Motor neuron (in vitro differentiated cells): Measurements from ENCODE around the gene CCDC171. TPM values are rescaled to one million over a fixed set of nuclear protein-coding genes. Genes with fewer than 3 reads are reported as not detected.

Experiments used
- ATAC-seq, 8 experiments: fragments of 200-7000 bp; cut with Tn5 transposase; replicated peaks in 6 of 8; 2 replicates each; pipeline ENCODE4 v1.8.0; 2021; ENCODE audit warnings: mild to moderate bottlenecking in 8 of 8, moderate library complexity in 8 of 8
- H3K27ac ChIP-seq, 2 donors: fragments of 250-450 bp; sonication (Bioruptor Pico); 2 replicates each; pipeline ENCODE4 v1.9.0; 2021; ENCODE audit warnings: antibody characterized with exemption in 2 of 2, mild to moderate bottlenecking in 2 of 2, moderate library complexity in 1 of 2
- H3K4me1 ChIP-seq, 2 donors: fragments of 250-450 bp; sonication (Bioruptor Pico); replicated peaks in 1 of 2; 2 replicates each; pipeline ENCODE4 v1.6.1; 2021; ENCODE audit warnings: antibody characterized with exemption in 2 of 2, mild to moderate bottlenecking in 2 of 2, moderate library complexity in 1 of 2
- H3K4me3 ChIP-seq, 5 donors: fragments of 250-450 bp; sonication (Bioruptor Pico); 2 replicates each; pipeline ENCODE4 v1.9.0; 2021; ENCODE audit warnings: antibody characterized with exemption in 5 of 5, mild to moderate bottlenecking in 5 of 5, moderate library complexity in 4 of 5
- WGBS, 10 experiments: fragments of 450-650 bp; shearing (Covaris generic); methylation state at CpG; one replicate each; pipeline ENCODE4 v1.0.0; 2022; 5-methylcytosine and 5-hydroxymethylcytosine counted together
- in situ Hi-C, 9 experiments: fragments of 400-800 bp; cut with MboI; loops; one replicate each; pipeline ENCODE4 v1.15.0; 2021; ENCODE audit warnings: low sequenced_read_pairs in 9 of 9, low pct_unique_long_range_greater_than_20kb in 2 of 9; ENCODE audit not compliant: unreplicated experiment in 9 of 9
- total RNA-seq, 8 experiments: library from RNA; unstranded; fragments of 300-600 nt; gene quantifications; 2 replicates each; pipeline versions ENCODE4 v1.2.3 to v1.2.4, GENCODE V29; 2022

The CCDC171 gene
- total RNA-seq, 8 experiments from 2014 or later = 4.0 to 15.1 (median 8.4) TPM

- in situ Hi-C loops = no loop called here
- no peak overlapping the region for H3K27ac ChIP-seq
- WGBS, 10 experiments = 50 to 100% (median 63%) methylated on average over 1 of the region's 1 CpG; no CpG with 5 or more reads in 7 of the 10 experiments
- no peak overlapping the region for H3K4me3 ChIP-seq
- ATAC-seq = no peak
- peaks cover 11 to 22% of the 10 kb centered on the region in 2 donors for H3K4me1 ChIP-seq
Measured at GRCh38 chr9:15718423-15718822, 165.6 kb downstream of the CCDC171 start.

GRCh38 chr9:15720861-15721260, 168.0 kb downstream of the CCDC171 start:
- 33 to 100% (median 71%) methylated on average over 1 of the region's 1 CpG; no CpG with 5 or more reads in 3 of the 10 experiments for WGBS, 10 experiments
- no peak overlapping the region for H3K27ac ChIP-seq
- no peak for ATAC-seq
- no peak overlapping the region for H3K4me3 ChIP-seq
- peaks cover 12 to 18% of the 10 kb centered on the region in 2 donors for H3K4me1 ChIP-seq
- in situ Hi-C loops = no loop called here

- no peak overlapping the region for H3K27ac ChIP-seq
- no peak overlapping the region for H3K4me3 ChIP-seq
- peaks cover 12 to 18% of the 10 kb centered on the region in 2 donors for H3K4me1 ChIP-seq
- WGBS, 10 experiments = 7 to 90% (median 19%) methylated on average over 2 to 5 of the region's 5 CpGs; no CpG with 5 or more reads in 3 of the 10 experiments
- ATAC-seq = peak in 5 of 8 experiments; percentile 97 to 99 (median 99)
- in situ Hi-C loops = no loop called here
Measured at GRCh38 chr9:15722888-15723287, 170.0 kb downstream of the CCDC171 start.

- peak in 3 of 8 experiments; percentile 32 to 80 (median 79) for ATAC-seq
- WGBS, 10 experiments = 6 to 100% (median 80%) methylated on average over 1 of the region's 1 CpG; no CpG with 5 or more reads in 1 of the 10 experiments
- Histone ChIP-seq H3K27ac (no peak overlapping the region), H3K4me3 (no peak overlapping the region), H3K4me1 (peaks cover 12 to 18% of the 10 kb centered on the region in 2 donors)
- in situ Hi-C loops = no loop called here
Measured at GRCh38 chr9:15724016-15724415, 171.2 kb downstream of the CCDC171 start.

- no peak overlapping the region for H3K4me3 ChIP-seq
- in situ Hi-C loops = no loop called here
- ATAC-seq = peak in 3 of 8 experiments; percentile 19 to 58 (median 57)
- peaks cover 12 to 18% of the 10 kb centered on the region in 2 donors for H3K4me1 ChIP-seq
- 0 to 60% (median 18%) methylated on average over 1 of the region's 1 CpG; no CpG with 5 or more reads in 5 of the 10 experiments for WGBS, 10 experiments
- H3K27ac ChIP-seq = no peak overlapping the region
Measured at GRCh38 chr9:15724612-15725011, 171.8 kb downstream of the CCDC171 start.

GRCh38 chr9:15725953-15726352, 173.1 kb downstream of the CCDC171 start:
- 0 to 100% (median 79%) methylated on average over 1 of the region's 1 CpG; no CpG with 5 or more reads in 2 of the 10 experiments for WGBS, 10 experiments
- in situ Hi-C loops = no loop called here
- Histone ChIP-seq H3K4me3 (no peak overlapping the region), H3K27ac (no peak overlapping the region), H3K4me1 (peaks cover 12 to 18% of the 10 kb centered on the region in 2 donors)
- ATAC-seq = no peak

GRCh38 chr9:15729507-15729906, 176.7 kb downstream of the CCDC171 start:
- no peaks in the 10 kb centered on the region for H3K4me1 ChIP-seq
- WGBS, 10 experiments = 75 to 100% (median 86%) methylated on average over 2 of the region's 2 CpGs; no CpG with 5 or more reads in 2 of the 10 experiments
- H3K4me3 ChIP-seq = no peak overlapping the region
- in situ Hi-C loops = no loop called here
- no peak for ATAC-seq
- H3K27ac ChIP-seq = no peak overlapping the region

- in situ Hi-C loops = no loop called here
- H3K4me3 ChIP-seq = no peak overlapping the region
- ATAC-seq = peak in 3 of 8 experiments; percentile 100
- 25 to 96% (median 84%) methylated on average over 3 to 5 of the region's 5 CpGs for WGBS, 10 experiments
- no peaks in the 10 kb centered on the region for H3K4me1 ChIP-seq
- no peak overlapping the region for H3K27ac ChIP-seq
Measured at GRCh38 chr9:15735083-15735857, 182.4 kb downstream of the CCDC171 start.

- H3K4me1 ChIP-seq = no peaks in the 10 kb centered on the region
- in situ Hi-C loops = no loop called here
- no peak overlapping the region for H3K4me3 ChIP-seq
- ATAC-seq = no peak
- no peak overlapping the region for H3K27ac ChIP-seq
- 80 to 100% (median 97%) methylated on average over 1 to 6 of the region's 6 CpGs for WGBS, 10 experiments
Measured at GRCh38 chr9:15736569-15736968, 183.7 kb downstream of the CCDC171 start.

- no peak overlapping the region for H3K4me3 ChIP-seq
- in situ Hi-C loops = no loop called here
- WGBS, 10 experiments = 40 to 100% (median 83%) methylated on average over 1 of the region's 1 CpG; no CpG with 5 or more reads in 1 of the 10 experiments
- no peak for ATAC-seq
- no peaks in the 10 kb centered on the region for H3K4me1 ChIP-seq
- H3K27ac ChIP-seq = no peak overlapping the region
Measured at GRCh38 chr9:15738011-15738410, 185.2 kb downstream of the CCDC171 start.

GRCh38 chr9:15741015-15741414, 188.2 kb downstream of the CCDC171 start:
- Histone ChIP-seq H3K27ac (no peak overlapping the region), H3K4me3 (no peak overlapping the region), H3K4me1 (no peaks in the 10 kb centered on the region)
- WGBS, 10 experiments = 60 to 100% (median 96%) methylated on average over 1 of the region's 2 CpGs
- no peak for ATAC-seq
- in situ Hi-C loops = no loop called here

GRCh38 chr9:15743512-15743911, 190.7 kb downstream of the CCDC171 start:
- Histone ChIP-seq H3K27ac (no peak overlapping the region), H3K4me3 (no peak overlapping the region), H3K4me1 (no peaks in the 10 kb centered on the region)
- WGBS, 10 experiments = 83 to 100% (median 100%) methylated on average over 1 of the region's 1 CpG; no CpG with 5 or more reads in 1 of the 10 experiments
- in situ Hi-C loops = no loop called here
- no peak for ATAC-seq

GRCh38 chr9:15744196-15744595, 191.4 kb downstream of the CCDC171 start:
- ATAC-seq = no peak
- H3K4me3 ChIP-seq = no peak overlapping the region
- H3K4me1 ChIP-seq = no peaks in the 10 kb centered on the region
- WGBS, 10 experiments = 65 to 100% (median 93%) methylated on average over 1 to 3 of the region's 3 CpGs; no CpG with 5 or more reads in 1 of the 10 experiments
- in situ Hi-C loops = no loop called here
- H3K27ac ChIP-seq = no peak overlapping the region
